Endothelial cell of hepatic sinusoid (primary cell): ENCODE measurements around the gene SYNE2.

Experiments
- in situ Hi-C: cut with HindIII; loops from 2 replicates; pipeline ENCODE4 v1.10.0; 2017; ENCODE audit warnings: low sequenced_read_pairs

The SYNE2 gene

DNA sequence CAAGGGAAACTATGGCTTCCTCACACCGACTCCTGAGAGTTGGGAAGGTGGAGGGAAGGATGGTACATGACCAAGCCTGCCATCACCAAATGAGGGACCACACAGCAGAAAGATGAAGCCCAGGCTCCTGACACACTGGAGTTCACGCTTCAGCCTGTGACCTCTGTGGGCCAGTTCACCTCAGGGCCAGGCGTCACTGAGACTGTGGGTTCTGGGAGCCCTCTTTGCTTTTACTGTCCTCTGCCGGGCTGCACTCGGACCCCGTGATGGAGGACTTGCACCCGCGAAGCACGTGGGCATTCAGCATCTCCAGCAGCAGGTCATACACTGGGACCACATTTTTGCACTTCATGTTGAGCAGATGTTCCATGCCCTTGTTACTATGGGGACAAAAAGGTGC is 380.1 kb downstream of the SYNE2 start:
- in situ Hi-C loops = no loop called here

DNA sequence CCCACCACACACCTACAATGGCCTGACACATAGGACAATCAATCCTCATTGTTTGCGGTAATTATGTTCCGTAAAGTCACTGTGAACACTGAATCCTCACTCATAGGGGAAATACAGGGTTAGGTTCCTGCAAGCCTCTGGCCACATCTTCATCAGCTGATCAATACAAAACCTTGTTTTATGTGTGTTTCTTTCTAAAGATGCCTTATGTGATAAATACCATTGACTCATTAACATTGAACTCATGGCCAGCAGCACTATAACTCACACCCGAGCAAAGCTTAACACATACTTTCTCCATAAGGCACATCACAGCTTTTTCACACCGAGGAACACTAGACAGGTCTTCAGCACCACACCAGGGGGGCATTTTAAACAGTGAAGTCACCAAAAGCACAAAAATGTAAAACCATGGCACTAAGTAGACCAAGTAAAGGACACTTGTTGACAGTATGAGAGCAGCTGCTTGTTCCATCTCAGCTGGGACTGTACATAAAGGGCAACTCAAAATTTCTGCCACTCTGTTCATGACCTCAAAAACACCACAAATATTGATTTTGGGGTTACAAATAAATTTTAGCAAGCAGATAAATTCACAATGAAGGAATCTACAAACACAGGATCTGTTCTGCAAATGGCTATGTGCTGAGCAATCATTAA is 380.9 kb downstream of the SYNE2 start:
- in situ Hi-C loops = no loop called here

GRCh38 chr14:64234877-64235651 is 382.3 kb downstream of the SYNE2 start:
- in situ Hi-C loops = no loop called here

DNA sequence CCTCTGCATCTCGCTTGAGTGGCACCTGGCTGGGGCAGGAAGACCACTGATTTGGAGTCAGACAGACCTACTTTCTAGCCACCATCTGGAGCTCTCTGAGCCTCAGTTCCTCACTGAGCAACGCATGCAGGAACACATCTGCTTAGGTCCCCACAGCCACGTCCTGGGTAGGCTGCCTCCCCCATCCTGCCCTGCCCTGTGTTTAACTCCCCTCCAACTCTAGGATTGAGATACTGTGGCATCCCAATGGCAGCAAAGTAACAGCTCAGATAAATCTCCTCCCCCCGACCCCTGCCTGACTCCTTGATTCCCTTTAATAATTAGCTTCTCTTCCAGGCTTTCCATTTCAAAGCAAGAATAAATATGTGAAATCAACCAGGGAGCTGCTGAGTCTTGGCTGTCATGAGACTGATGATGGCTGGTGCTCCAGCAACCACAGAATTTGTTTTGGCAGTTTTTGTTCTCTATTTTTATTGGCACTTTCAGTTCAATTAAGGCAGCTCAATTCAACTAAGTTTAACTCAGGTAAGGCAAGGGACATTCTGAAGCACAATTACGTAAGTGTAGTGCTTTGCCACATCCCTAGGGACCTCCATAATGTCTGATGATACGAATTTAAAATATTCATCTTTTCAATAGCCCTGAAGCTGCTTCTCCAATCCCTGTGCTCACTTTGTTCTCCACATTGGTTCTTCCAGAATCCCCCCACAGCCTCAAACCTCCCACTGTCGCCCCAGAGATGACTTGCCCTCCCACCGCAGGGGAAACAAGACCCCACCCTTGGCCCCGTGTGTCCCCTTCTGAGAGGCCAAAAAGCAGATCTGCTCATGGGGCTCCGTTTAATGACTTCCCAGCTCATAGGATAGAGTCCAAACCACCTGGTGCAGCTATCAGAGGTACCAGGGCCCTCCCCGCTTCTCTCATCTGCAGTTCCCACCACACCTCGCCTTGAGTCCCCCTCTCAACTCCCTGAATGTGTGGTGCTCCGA is 383.1 kb downstream of the SYNE2 start:
- in situ Hi-C loops = no loop called here

DNA sequence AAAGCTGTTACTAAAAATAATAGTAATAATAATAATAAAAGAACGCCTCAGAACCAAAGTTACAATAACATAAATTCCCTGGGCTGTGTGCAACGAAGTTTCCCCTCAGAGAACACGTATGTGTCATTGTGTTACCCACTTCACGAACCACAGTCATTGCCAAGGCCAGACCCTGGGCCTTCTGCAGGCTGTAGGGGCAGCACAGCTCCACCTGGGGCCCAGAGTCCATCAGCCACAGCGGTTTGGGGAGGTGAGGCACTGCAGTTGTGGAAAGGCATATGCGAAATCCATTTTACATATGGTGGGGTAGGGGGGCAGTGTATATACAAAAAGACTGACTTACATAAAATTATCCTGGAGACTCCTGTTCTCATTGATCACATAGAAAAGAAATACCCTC is 385.2 kb downstream of the SYNE2 start:
- in situ Hi-C loops = no loop called here

DNA sequence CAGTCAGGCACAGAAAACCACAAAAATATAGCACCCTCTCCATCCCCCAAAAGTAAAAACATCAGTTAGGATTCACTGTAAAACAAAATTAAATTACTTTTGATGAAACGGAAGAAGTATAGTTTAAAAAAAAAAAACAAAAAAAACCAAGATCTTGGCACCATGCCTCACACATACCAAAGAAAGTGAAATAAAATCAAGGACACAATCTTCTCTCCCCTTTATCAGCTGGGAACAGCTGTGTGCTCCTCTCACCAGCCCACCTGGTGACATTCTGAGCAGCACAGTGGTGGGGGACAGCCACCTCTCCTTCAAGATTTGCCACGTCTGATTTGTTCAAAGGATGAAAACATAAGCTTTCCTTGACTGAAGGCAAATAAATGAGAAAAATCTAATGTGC is 385.8 kb downstream of the SYNE2 start:
- in situ Hi-C loops = no loop called here

DNA sequence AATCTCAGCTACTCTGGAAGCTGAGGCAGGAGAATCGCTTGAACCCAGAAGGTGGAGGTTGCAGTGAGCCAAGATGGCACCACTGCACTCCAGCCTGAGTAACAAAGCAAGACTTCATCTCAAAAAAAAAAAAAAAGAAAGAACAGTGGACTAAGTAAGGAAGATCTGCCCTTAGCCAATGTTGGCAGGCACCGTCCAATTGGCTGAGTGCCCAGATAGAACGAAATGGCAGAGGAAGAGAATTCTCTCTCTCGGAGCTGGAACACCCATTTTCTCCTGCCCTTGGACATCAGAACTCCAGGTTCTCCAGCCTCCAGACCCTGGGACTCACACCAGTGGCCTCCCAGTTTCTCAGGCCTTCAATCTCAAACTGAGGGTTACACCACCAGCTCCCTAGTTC is 391.5 kb downstream of the SYNE2 start:
- in situ Hi-C loops = no loop called here

DNA sequence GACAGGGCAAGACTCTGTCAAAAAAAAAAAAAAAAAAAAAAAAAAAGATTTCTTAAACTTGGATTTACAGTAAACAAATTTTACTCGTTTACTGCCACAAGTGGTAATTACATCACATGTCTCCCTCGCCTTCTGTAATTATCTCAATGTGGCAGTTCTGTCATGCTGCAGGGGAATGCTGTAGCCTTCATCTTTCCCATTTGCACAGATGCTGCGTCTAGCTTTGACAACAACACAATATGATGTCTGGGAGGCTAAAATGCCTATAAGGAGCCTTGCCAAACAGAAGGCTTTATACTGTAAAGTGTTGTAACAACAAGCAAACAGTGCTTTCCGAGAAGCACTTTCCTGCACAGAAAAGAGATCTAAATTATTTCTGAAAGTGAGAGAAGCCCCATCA is 392.7 kb downstream of the SYNE2 start:
- in situ Hi-C loops = no loop called here

DNA sequence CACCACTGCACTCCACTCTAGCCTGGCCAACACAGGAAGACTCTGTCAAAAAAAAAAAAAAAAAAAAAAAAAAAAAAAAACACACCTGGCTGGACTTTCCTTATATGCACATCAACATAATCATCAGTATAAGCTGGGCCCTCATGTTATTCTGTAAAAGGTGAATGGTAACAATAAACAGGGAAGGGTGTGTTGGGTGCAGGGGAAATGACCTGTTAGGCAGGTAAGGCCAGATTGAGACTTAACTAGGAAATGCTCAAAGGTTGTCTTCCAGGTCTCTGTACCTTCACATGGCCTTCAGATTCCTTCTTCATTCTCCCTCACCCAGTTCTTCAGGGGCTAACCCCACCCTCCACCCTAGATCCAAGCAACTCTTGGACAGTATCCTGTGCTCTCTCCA is 393.9 kb downstream of the SYNE2 start:
- in situ Hi-C loops = no loop called here

GRCh38 chr14:64247195-64247594 is 394.4 kb downstream of the SYNE2 start:
- in situ Hi-C loops = no loop called here

DNA sequence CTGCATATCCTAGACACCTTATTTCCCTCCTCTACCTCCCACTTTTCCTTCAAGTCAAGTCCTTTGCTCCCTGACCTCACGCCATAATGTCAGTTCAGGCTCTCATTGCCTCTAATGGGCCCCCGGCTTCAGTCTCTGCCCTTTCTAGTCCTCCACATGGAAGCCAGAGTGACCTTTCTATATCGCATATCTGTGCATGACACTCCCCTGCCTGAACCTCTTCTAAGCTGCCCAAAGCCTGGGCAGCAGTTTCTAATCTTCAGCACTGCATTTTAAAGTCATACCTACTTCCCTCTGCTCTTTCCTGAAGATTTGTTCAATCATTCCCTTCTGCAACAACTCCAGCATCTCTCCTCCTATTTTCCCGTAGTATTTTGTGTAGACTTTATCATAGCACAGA is 395.9 kb downstream of the SYNE2 start:
- in situ Hi-C loops = no loop called here

GRCh38 chr14:64249363-64249762 is 396.6 kb downstream of the SYNE2 start:
- in situ Hi-C loops = no loop called here

- in situ Hi-C loops = no loop called here
These were observed 400.9 kb downstream of the SYNE2 start for GRCh38 chr14:64253672-64254071.

DNA sequence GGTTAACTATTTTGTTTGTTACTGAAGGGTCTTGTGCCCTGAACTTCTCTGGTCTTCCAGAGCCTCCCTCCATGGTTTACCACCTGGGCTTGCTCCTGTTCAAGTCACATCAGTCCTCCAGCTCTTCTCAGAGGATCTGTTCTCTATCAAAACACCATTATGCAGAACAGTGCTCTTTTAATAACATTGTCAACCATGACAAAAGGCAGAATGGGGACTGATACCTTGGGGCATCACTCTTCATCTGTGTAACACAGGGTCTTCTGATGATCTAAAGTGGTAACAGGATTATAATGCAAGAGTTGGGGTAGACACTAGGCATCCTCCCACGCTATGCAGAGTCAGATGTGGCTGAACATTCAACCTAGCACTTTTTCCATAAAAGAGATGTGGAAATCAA is 403.0 kb downstream of the SYNE2 start:
- in situ Hi-C loops = no loop called here

DNA sequence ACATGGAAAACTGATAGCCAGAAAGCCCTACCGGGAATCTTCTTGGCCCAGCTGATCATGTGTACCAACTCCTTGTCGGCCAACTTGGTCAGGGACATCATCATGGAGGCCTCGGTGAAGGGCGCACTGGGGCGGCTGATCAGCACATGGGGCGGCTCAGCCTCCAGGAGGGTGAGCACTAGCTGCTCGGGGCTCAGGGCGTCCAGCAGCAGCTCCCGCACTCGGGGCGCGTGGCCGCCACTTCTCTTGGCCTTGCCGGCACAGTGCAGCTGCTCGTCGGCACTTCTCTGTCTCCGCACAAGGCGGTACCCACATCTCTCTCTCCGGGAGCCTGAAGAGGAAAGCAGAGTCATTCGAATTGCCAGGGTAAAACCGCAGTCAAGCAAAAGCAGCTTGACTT is 407.6 kb downstream of the SYNE2 start:
- in situ Hi-C loops = no loop called here

GRCh38 chr14:64265222-64265621 is 412.4 kb downstream of the SYNE2 start:
- in situ Hi-C loops = no loop called here

- in situ Hi-C loops = no loop called here
These were observed 413.4 kb downstream of the SYNE2 start for GRCh38 chr14:64266239-64266638.

GRCh38 chr14:64272019-64272418 is 419.2 kb downstream of the SYNE2 start:
- in situ Hi-C loops = no loop called here
